Measurements from ENCODE around the gene ATAD3C. TPM values are rescaled to one million over a fixed set of nuclear protein-coding genes. Genes with fewer than 3 reads are reported as not detected.

The ATAD3C gene
- total and polyA plus RNA-seq, 2 of the 4 experiments (the other 2 are of a cell fraction) = not detected

- Histone ChIP-seq H2AK5ac (ENCODE audit: low read depth, low read length) (no peak overlapping the region), H3K79me1 (ENCODE audit: low read depth in 1 of 2, low read length in 2 of 2) (peaks cover 7 to 31% of the 10 kb centered on the region in 2 experiments; a peak in 3 of 4 replicates), H3K4ac (ENCODE audit: low read depth, low read length) (no peak overlapping the region), H4K8ac (ENCODE audit: low read depth in 2 of 2, low read length in 2 of 2) (no peak overlapping the region), H3K4me2 (ENCODE audit: low read depth, low read length) (no peak overlapping the region), H3K36me3 (ENCODE audit: control insufficient read depth, insufficient read depth, low read length) (peaks cover 3% of the 10 kb centered on the region; the same call in 1 of the 2 replicates), H4K91ac (ENCODE audit: insufficient read depth, low read depth, low read length) (no peak overlapping the region), H2BK15ac (ENCODE audit: low read depth, low read length) (no peak overlapping the region), H3K9me3 (ENCODE audit: control insufficient read depth, insufficient read depth, low read length) (peaks cover 3% of the 10 kb centered on the region; the same call in 1 of the 2 replicates), H2AFZ (replicated peaks; ENCODE audit: low read length, poor library complexity) (no peak overlapping the region), H3K9ac (ENCODE audit: low read depth, low read length) (no peak overlapping the region), H3K4me1 (ENCODE audit: control insufficient read depth, insufficient read depth, low read length) (no peaks in the 10 kb centered on the region), H2AK9ac (replicated peaks; ENCODE audit: low read depth, low read length, poor library complexity) (no peak overlapping the region), H3K18ac (ENCODE audit: low read depth, low read length) (no peak overlapping the region), H3K56ac (ENCODE audit: extremely low read depth, insufficient read depth, low read length) (no peak overlapping the region), H3K4me3 (ENCODE audit: insufficient read depth, low read depth, low read length) (no peak overlapping the region), H2BK5ac (ENCODE audit: low read depth, low read length, poor library complexity, severe bottlenecking) (no peak overlapping the region), H4K20me1 (ENCODE audit: insufficient read depth, low read length) (peaks cover 11% of the 10 kb centered on the region; the same call in 1 of the 2 replicates), H4K5ac (ENCODE audit: low read depth, low read length) (no peak overlapping the region), H3K23ac (ENCODE audit: low read depth, low read length) (no peak overlapping the region), H3K9me1 (ENCODE audit: insufficient read depth, low read length) (no peaks in the 10 kb centered on the region), H2BK120ac (ENCODE audit: low read depth, low read length) (no peak overlapping the region), H3K27me3 (ENCODE audit: control insufficient read depth, insufficient read depth, low read length) (no peaks in the 10 kb centered on the region), H3K27ac (ENCODE audit: insufficient read depth, low read length) (no peak overlapping the region), H2BK20ac (ENCODE audit: low read depth, low read length) (no peak overlapping the region), H3K14ac (replicated peaks; ENCODE audit: low read depth, low read length) (no peak overlapping the region)
- no peak for DNase-seq
- POLR2A ChIA-PET (ENCODE audit: unreplicated experiment) = no interaction called here
- WGBS, 2 experiments (ENCODE audit: extremely low coverage in 2 of 2, insufficient read length in 1 of 2) = 92% methylated on average over 6 of the region's 13 CpGs; no CpG with 5 or more reads in 1 of the 2 experiments
- intact Hi-C loops (cut with micrococcal nuclease) (no loop called here), in situ Hi-C loops (cut with MboI; ENCODE audit: low sequenced_read_pairs) (no loop called here), dilution Hi-C loops (cut with HindIII; ENCODE audit: low sequenced_read_pairs, unreplicated experiment) (no loop called here)
- BruUV-seq (replicated peaks) = no TSS peak
- ATAC-seq (ENCODE audit: low read depth) = no peak
- TF ChIP-seq CHD1 (IDR thresholded peaks at IDR 0.05; ENCODE audit: low read depth, low read length) (no peak), FOS (IDR thresholded peaks at IDR 0.05; ENCODE audit: low read depth, low read length) (no peak), SMC3 (IDR thresholded peaks at IDR 0.05; ENCODE audit: low read depth, low read length) (no peak), POLR2A (IDR thresholded peaks at IDR 0.05; ENCODE audit: low read depth, low read length) (no peak), CEBPB (IDR thresholded peaks at IDR 0.05; ENCODE audit: low read depth, low read length) (no peak), USF2 (IDR thresholded peaks at IDR 0.05; ENCODE audit: low read depth, low read length) (no peak), RCOR1 (IDR thresholded peaks at IDR 0.05; ENCODE audit: insufficient replicate concordance, low read length) (no peak), RFX5 (IDR thresholded peaks at IDR 0.05; ENCODE audit: low read depth, low read length) (no peak), MAZ (IDR thresholded peaks at IDR 0.05; ENCODE audit: borderline replicate concordance, low read depth, low read length) (no peak), NFE2L2 (IDR thresholded peaks at IDR 0.05; ENCODE audit: low read depth, low read length) (no peak), MXI1 (IDR thresholded peaks at IDR 0.05; ENCODE audit: borderline replicate concordance, low read depth, low read length) (no peak), RAD21 (IDR thresholded peaks at IDR 0.05; ENCODE audit: low read length) (no peak), ELK1 (IDR thresholded peaks at IDR 0.05; ENCODE audit: borderline replicate concordance, low read depth, low read length) (no peak), MAFK (IDR thresholded peaks at IDR 0.05; ENCODE audit: low read depth, low read length) (no peak)
- CTCF ChIA-PET = no interaction called here
Observed at GRCh38 chr1:1411626-1412025, 37.9 kb upstream of the ATAD3C start.
